Left lobe of liver (tissue), 1 donor: Measurements from ENCODE around the gene BRD7. TPM values are rescaled to one million over a fixed set of nuclear protein-coding genes. Genes with fewer than 3 reads are reported as not detected.

Source experiments
- total RNA-seq: library from RNA; stranded (reverse); gene quantifications from one replicate; pipeline ENCODE4 v1.2.1, GENCODE V29; 2021
- donor health status: DM: no; HTN: yes; CAD: no.

The BRD7 gene
- total RNA-seq, 1 donor from 2014 or later = 17.9 TPM

Other genes starting within 250 kb of the BRD7 start
- 9.3 TPM for gene TENT4B, start 215.7 kb downstream of the BRD7 start, total RNA-seq
- gene ADCY7, start 102.4 kb downstream of the BRD7 start, total RNA-seq = 4.9 TPM
- gene NKD1, start 179.4 kb upstream of the BRD7 start, total RNA-seq = 3.9 TPM